ENCODE measurements around the gene HDDC2.

DNA sequence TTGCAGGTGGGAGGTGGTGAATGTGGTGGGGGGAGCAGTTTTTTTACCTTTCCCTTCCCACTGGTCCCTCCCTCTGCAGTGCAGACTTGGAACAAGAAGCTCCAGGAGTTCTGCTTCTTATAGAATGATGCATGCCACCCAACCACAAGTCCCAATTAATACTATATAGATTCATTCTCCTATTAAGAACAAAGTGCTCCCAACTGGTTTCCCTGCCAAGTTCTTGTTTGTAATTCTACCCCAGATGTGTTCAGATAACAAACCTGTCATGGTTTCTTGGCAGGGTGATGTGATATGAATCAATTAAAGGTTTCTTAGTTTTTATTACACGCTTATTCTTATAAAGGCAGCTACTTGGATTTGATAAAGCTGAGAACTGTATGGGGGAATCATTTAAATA lies 23.9 kb downstream of the HDDC2 start:
- TF ChIP-seq, protein P1, sequence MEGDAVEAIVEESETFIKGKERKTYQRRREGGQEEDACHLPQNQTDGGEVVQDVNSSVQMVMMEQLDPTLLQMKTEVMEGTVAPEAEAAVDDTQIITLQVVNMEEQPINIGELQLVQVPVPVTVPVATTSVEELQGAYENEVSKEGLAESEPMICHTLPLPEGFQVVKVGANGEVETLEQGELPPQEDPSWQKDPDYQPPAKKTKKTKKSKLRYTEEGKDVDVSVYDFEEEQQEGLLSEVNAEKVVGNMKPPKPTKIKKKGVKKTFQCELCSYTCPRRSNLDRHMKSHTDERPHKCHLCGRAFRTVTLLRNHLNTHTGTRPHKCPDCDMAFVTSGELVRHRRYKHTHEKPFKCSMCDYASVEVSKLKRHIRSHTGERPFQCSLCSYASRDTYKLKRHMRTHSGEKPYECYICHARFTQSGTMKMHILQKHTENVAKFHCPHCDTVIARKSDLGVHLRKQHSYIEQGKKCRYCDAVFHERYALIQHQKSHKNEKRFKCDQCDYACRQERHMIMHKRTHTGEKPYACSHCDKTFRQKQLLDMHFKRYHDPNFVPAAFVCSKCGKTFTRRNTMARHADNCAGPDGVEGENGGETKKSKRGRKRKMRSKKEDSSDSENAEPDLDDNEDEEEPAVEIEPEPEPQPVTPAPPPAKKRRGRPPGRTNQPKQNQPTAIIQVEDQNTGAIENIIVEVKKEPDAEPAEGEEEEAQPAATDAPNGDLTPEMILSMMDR (IDR thresholded peaks at IDR 0.05; ENCODE audit: control extremely low read depth in 1 of 3, insufficient read depth in 1 of 3, low read depth in 1 of 3, low read length in 3 of 3): no peak
- TF ChIP-seq BCL11A (IDR thresholded peaks at IDR 0.05; ENCODE audit: low read depth in 2 of 2, low read length in 2 of 2) (no peak), YY1 (IDR thresholded peaks at IDR 0.05; ENCODE audit: low read depth, low read length) (no peak), HDAC6 (IDR thresholded peaks at IDR 0.05; ENCODE audit: low read depth, low read length) (no peak), POLR2AphosphoS5 (IDR thresholded peaks at IDR 0.05; ENCODE audit: low read depth, low read length) (no peak), POLR2A (IDR thresholded peaks at IDR 0.05; ENCODE audit: control extremely low read depth in 1 of 2, low read depth in 2 of 2, low read length in 2 of 2) (no peak), TBP (IDR thresholded peaks at IDR 0.05; ENCODE audit: low read depth, low read length) (no peak), SIN3A (conservative IDR thresholded peaks at IDR 0.05 in 1 of 2, IDR thresholded peaks at IDR 0.05 in 1 of 2; ENCODE audit: low read depth in 1 of 2, low read length in 2 of 2) (no peak), ZNF274 (IDR thresholded peaks at IDR 0.05; ENCODE audit: borderline replicate concordance, extremely low read depth, low read length) (no peak), RNF2 (IDR thresholded peaks at IDR 0.05; ENCODE audit: borderline replicate concordance, low read depth, low read length, missing control alignments, poor library complexity, severe bottlenecking) (no peak), SP1 (IDR thresholded peaks at IDR 0.05; ENCODE audit: low read depth, low read length) (no peak)

Measured in H1 (cell line).